Psoas muscle (tissue), 8 donors: Measurements from ENCODE around the gene HCCS. TPM values are rescaled to one million over a fixed set of nuclear protein-coding genes. Genes with fewer than 3 reads are reported as not detected.

Source experiments
- ATAC-seq, 4 donors: fragments of 200-7000 bp; cut with Tn5 transposase; one replicate each; pipeline ENCODE4 v1.9.1; 2020; ENCODE audit warnings: moderate library complexity in 3 of 4, mild to moderate bottlenecking in 2 of 4
- DNase-seq, 2 donors: peaks; one replicate each; pipeline ENCODE4 v3.0.0-alpha.2; 2020
- H3K27ac ChIP-seq: fragments of 200-600 bp; one replicate; pipeline ENCODE4 v1.8.0; 2022
- H3K27me3 ChIP-seq, 3 donors: fragments of 200-600 bp in 1 of 3; one replicate each; pipeline versions ENCODE4 v1.6.1 to v1.8.0; 2013 to 2022; ENCODE audit warnings: low read length in 2 of 3, mild to moderate bottlenecking in 2 of 3, moderate library complexity in 1 of 3; ENCODE audit not compliant: insufficient read depth in 3 of 3
- H3K36me3 ChIP-seq, 2 donors: fragments of 200-600 bp in 1 of 2; one replicate each; pipeline versions ENCODE4 v1.6.1 to v1.8.0; 2013 to 2022; ENCODE audit warnings: low read depth in 1 of 2, mild to moderate bottlenecking in 1 of 2, moderate library complexity in 1 of 2; ENCODE audit not compliant: insufficient read depth in 1 of 2
- H3K4me1 ChIP-seq: fragments of 200-600 bp; one replicate; pipeline ENCODE4 v1.8.0; 2022
- H3K4me3 ChIP-seq: fragments of 200-600 bp; one replicate; pipeline ENCODE4 v1.8.0; 2022; ENCODE audit warnings: mild to moderate bottlenecking
- H3K9me3 ChIP-seq: fragments of 200-600 bp; one replicate; pipeline ENCODE4 v1.8.0; 2022
- CTCF ChIP-seq: fragments of 200-600 bp; IDR thresholded peaks from one replicate; pipeline ENCODE4 v1.8.0; 2022; ENCODE audit warnings: antibody characterized with exemption
- WGBS, 3 donors: extraction: QIAGEN DNeasy Blood & Tissue Kit; methylation state at CpG; one replicate each; pipeline versions ENCODE4 v1.1.6 to v1.1.7; 2013; 5-methylcytosine and 5-hydroxymethylcytosine counted together
- intact Hi-C, 2 donors: fragments of 100-400 bp; cut with DNase I; formaldehyde crosslinking; loops; one replicate each; pipeline versions ENCODE4 v1.11.0 to v1.14.2; 2022
- polyA plus RNA-seq, 3 donors: library from polyadenylated mRNA; stranded (reverse); fragments of 200-250 nt; gene quantifications; one replicate each; pipeline ENCODE4 v1.2.3, GENCODE V29; 2013
- total RNA-seq, 4 donors: library from RNA; stranded (reverse); fragmentation: NEBNext Ultra II Directional in 2 of 4; extraction: Animal tissue kit (Norgen Biotek cat#: 25700) in 2 of 4; gene quantifications; one replicate each; pipeline versions ENCODE4 v1.2.1 to v1.2.4, GENCODE V29; 2021 to 2023
- donor health status: healthy with polysubstance abuse.
- donor health status: DM: no; HTN: no; CAD: no; lungs with moderate emphysema.
- donor health status: Bipolar disorder and iron deficiency.
- donor health status: healthy.
- donor health status: DM: yes; HTN: yes; CAD: no.
- donor health status: DM: no; HTN: no; CAD: no.
- donor health status: DM: no; HTN: no; CAD: no.
- donor health status: DM: yes; HTN: yes; CAD: no.

HCCS gene
- total and polyA plus RNA-seq, 7 donors: 32.6 to 91.6 (median 53.8) TPM

DNA sequence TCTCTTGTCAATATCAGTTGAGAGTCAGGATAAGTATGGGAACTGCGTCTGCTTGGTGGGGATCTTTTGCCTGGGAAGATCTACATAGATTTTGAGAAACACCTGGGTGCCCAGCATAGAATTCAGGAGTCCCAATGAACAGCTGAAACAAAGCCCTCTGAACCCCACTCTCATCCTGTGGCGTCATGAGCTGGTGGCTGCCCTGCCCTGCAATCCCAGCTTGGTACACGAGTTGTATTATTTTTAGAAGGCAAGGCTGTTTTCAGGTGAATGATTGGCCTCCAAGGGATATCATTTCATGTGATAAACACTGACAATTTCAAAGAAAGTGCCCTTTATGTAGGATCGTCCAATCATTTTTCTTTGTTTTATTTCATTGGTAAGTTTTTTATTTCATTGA, 60.8 kb downstream of the HCCS start:
- peak overlapping the region; percentile 30 for H3K27ac ChIP-seq
- peak; percentile 64 to 82 (median 71) for ATAC-seq

DNA sequence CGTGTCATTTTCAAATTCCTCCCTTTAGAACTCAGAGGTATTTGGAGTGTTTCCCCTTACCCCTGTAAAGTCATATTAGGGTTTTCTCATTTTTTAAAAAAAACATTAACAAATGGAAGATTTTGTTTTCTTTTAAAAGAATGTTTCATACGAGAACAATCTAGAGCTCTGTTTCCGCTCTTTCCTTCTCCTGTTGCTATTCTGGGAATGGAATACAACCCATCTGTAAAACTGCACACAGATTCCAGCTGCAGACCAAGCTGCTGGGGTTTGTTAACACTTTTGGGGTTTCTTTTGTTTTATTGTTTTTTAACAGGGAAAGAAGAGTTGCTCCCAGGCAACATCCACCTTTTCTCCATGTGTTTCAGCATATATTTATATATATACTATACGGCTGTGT, 61.3 kb downstream of the HCCS start:
- Histone ChIP-seq H3K4me3 (peak overlapping the region; percentile 21), H3K27me3 (peaks cover 0 to 9% (median 0%) of the 10 kb centered on the region in 3 donors), H3K9me3 (no peaks in the 10 kb centered on the region), H3K36me3 (peaks cover 0 to 8% of the 10 kb centered on the region in 2 donors), H3K27ac (peak overlapping the region; percentile 30), H3K4me1 (no peaks in the 10 kb centered on the region)
- DNase-seq (no peak), ATAC-seq (peak in 1 of 4 donors; percentile 65)
- intact Hi-C loops: no loop called here
- TF ChIP-seq CTCF: no peak
- 27 to 50% (median 49%) methylated on average over 4 of the region's 4 CpGs for WGBS, 3 donors

More for the DNA sequence above, 60.8 kb downstream of the HCCS start:
- no peaks in the 10 kb centered on the region for H3K4me1 ChIP-seq
- WGBS, 3 donors: 36 to 52% (median 44%) methylated on average over 4 of the region's 4 CpGs
- no peak for DNase-seq
- peaks cover 0 to 8% of the 10 kb centered on the region in 2 donors for H3K36me3 ChIP-seq
- no peak for TF ChIP-seq CTCF
- H3K27me3 ChIP-seq: peaks cover 0 to 9% (median 0%) of the 10 kb centered on the region in 3 donors
- H3K4me3 ChIP-seq: peak overlapping the region; percentile 21
- intact Hi-C loops: no loop called here
- H3K9me3 ChIP-seq: no peaks in the 10 kb centered on the region

Other genes with a start within 250 kb of the HCCS start
- not detected for gene AMELX, start 182.1 kb downstream of the HCCS start, total RNA-seq
- gene AMELX, start 182.1 kb downstream of the HCCS start, polyA plus RNA-seq: not detected